ENCODE results near the gene SNTA1. TPM values are rescaled to one million over a fixed set of nuclear protein-coding genes. Genes with fewer than 3 reads are reported as not detected.
A peak's percentile ranks its signal among the peaks of the same experiment; 100 is the strongest.

SNTA1 gene
- total and polyA plus RNA-seq, 9 of the 15 experiments (the other 6 are each of a cell fraction or from before 2014, with no cell fraction given), result 1.2 to 40.8 (median 20.3) TPM

GRCh38 chr20:33419140-33419974 is 24.2 kb downstream of the SNTA1 start (continued):
- TF ChIP-seq SNAPC5 (CRISPR knock-in tag; IDR thresholded peaks at IDR 0.05), result no peak
- peak; percentile 48; the same call in 1 of the 2 replicates for TF ChIP-seq BHLHE40 (IDR thresholded peaks at IDR 0.05; ENCODE audit: low read length)
- 0 out of 2 replicates have a peak, but pooled peaks have one; percentile 4 for TF ChIP-seq SMC3 (conservative IDR thresholded peaks at IDR 0.05; ENCODE audit: insufficient read depth, low read depth, low read length)
- no peak for TF ChIP-seq ZSCAN29 (IDR thresholded peaks at IDR 0.05)
- TF ChIP-seq NFYB (IDR thresholded peaks at IDR 0.05; ENCODE audit: extremely low read depth, insufficient read length), result peak; percentile 55
- no peak for TF ChIP-seq HOXB6 (CRISPR knock-in tag; IDR thresholded peaks at IDR 0.05; ENCODE audit: borderline replicate concordance)
- no peak for TF ChIP-seq PREB (CRISPR knock-in tag; IDR thresholded peaks at IDR 0.05)
- TF ChIP-seq ARID4B (CRISPR knock-in tag; IDR thresholded peaks at IDR 0.05), result no peak; the same call in 1 of the 2 replicates
- no peak for TF ChIP-seq PPARD (CRISPR knock-in tag; IDR thresholded peaks at IDR 0.05)
- TF ChIP-seq, protein P1, sequence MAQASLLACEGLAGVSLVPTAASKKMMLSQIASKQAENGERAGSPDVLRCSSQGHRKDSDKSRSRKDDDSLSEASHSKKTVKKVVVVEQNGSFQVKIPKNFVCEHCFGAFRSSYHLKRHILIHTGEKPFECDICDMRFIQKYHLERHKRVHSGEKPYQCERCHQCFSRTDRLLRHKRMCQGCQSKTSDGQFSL (CRISPR knock-in tag; IDR thresholded peaks at IDR 0.05), result no peak
- TF ChIP-seq, protein P1 (tag; IDR thresholded peaks at IDR 0.05), result no peak
- peak; percentile 53; the same call in 1 of the 2 replicates for TF ChIP-seq ZEB2 (IDR thresholded peaks at IDR 0.05)
- no peak for TF ChIP-seq HNRNPH1 (optimal IDR thresholded peaks at IDR 0.05; ENCODE audit: low read depth, low read length)
- TF ChIP-seq MYC (IDR thresholded peaks at IDR 0.05; ENCODE audit: low read depth, low read length), result peak; percentile 66; the same call in 1 of the 2 replicates
- no peak for TF ChIP-seq MYC (CRISPR knock-in tag; IDR thresholded peaks at IDR 0.05; ENCODE audit: borderline replicate concordance, low read depth)
- no peak for TF ChIP-seq ZNF3 (CRISPR knock-in tag; IDR thresholded peaks at IDR 0.05)
- no peak for TF ChIP-seq GTF3C2 (IDR thresholded peaks at IDR 0.05; ENCODE audit: borderline replicate concordance, extremely low read depth, insufficient read length)
- TF ChIP-seq KLF1 (tag; IDR thresholded peaks at IDR 0.05), result no peak
